ENCODE data around the gene CEL. TPM values are rescaled to one million over a fixed set of nuclear protein-coding genes. Genes with fewer than 3 reads are reported as not detected.
"Not testable (repeated sequence)": the region's sequence is repeated elsewhere in the genome, so short reads cannot be mapped to it uniquely, and the experiment has no call there.

Gene CEL
- total and polyA plus RNA-seq, 4 donors = 0.66 to 6.3 (median 0.86) TPM

DNA sequence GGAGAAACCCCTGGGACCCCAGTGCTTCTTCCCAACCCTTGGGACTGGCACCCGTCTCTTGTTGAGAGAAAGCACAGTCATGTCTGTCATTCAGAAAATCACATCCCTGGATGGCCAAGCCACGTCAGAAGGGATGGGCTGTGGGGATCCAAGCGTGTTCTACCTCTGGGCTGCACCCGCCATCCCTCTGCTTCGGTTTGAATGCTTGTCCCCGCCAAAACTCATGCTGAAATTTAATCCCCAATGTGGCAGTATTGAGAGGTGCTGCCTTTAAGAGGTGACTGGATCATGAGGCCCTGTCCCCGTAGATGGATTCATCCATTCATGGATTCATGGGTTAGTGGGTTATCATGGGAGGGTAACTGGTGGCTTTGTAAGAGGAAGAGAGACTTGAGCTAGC is 27.0 kb downstream of the CEL start:
- Histone ChIP-seq H3K27ac (ENCODE audit: low read depth in 1 of 2, low read length in 1 of 2) (no peak overlapping the region), H3K9ac (ENCODE audit: insufficient read depth in 1 of 2, low read length in 2 of 2) (no peak overlapping the region), H3K4me3 (no peak overlapping the region), H3K27me3 (ENCODE audit: control insufficient read depth in 3 of 3, insufficient read depth in 3 of 3, low read length in 2 of 3) (no peaks in the 10 kb centered on the region), H3K9me3 (ENCODE audit: control insufficient read depth in 4 of 4, insufficient read depth in 3 of 4, low read length in 3 of 4) (no peaks in the 10 kb centered on the region), H3K36me3 (ENCODE audit: control insufficient read depth in 4 of 4, insufficient read depth in 4 of 4, low read length in 4 of 4) (no peaks in the 10 kb centered on the region), H3K4me1 (ENCODE audit: control insufficient read depth in 5 of 5, insufficient read depth in 5 of 5, low read length in 5 of 5) (peaks cover 0 to 1% (median 0%) of the 10 kb centered on the region in 5 donors)
- ATAC-seq (ENCODE audit: insufficient read depth, low FRiP score) = no peak
- DNase-seq = no peak
- TF ChIP-seq CTCF (IDR thresholded peaks at IDR 0.05; ENCODE audit: control extremely low read depth, extremely low read depth) = no peak
- WGBS, 2 donors = 92 to 96% methylated on average over 7 of the region's 7 CpGs

- Histone ChIP-seq H3K36me3 (ENCODE audit: control insufficient read depth in 4 of 4, insufficient read depth in 4 of 4, low read length in 4 of 4) (no peaks in the 10 kb centered on the region), H3K4me3 (no peak overlapping the region), H3K27ac (ENCODE audit: low read depth in 1 of 2, low read length in 1 of 2) (no peak overlapping the region), H3K9me3 (ENCODE audit: control insufficient read depth in 4 of 4, insufficient read depth in 3 of 4, low read length in 3 of 4) (no peaks in the 10 kb centered on the region), H3K4me1 (ENCODE audit: control insufficient read depth in 5 of 5, insufficient read depth in 5 of 5, low read length in 5 of 5) (peaks cover 0 to 1% (median 0%) of the 10 kb centered on the region in 5 donors), H3K27me3 (ENCODE audit: control insufficient read depth in 3 of 3, insufficient read depth in 3 of 3, low read length in 2 of 3) (no peaks in the 10 kb centered on the region), H3K9ac (ENCODE audit: insufficient read depth in 1 of 2, low read length in 2 of 2) (no peak overlapping the region)
- ATAC-seq (ENCODE audit: insufficient read depth, low FRiP score) (no peak), DNase-seq (no peak)
- 84 to 88% methylated on average over 6 of the region's 6 CpGs for WGBS, 2 donors
- no peak for TF ChIP-seq CTCF (IDR thresholded peaks at IDR 0.05; ENCODE audit: control extremely low read depth, extremely low read depth)
Observed at GRCh38 chr9:133089271-133089671, 27.5 kb downstream of the CEL start.

GRCh38 chr9:133090187-133090586 is 28.4 kb downstream of the CEL start:
- Histone ChIP-seq H3K4me1 (ENCODE audit: control insufficient read depth in 5 of 5, insufficient read depth in 5 of 5, low read length in 5 of 5) (peaks cover 0 to 1% (median 0%) of the 10 kb centered on the region in 5 donors), H3K4me3 (no peak overlapping the region), H3K9ac (ENCODE audit: insufficient read depth in 1 of 2, low read length in 2 of 2) (no peak overlapping the region), H3K27ac (ENCODE audit: low read depth in 1 of 2, low read length in 1 of 2) (no peak overlapping the region), H3K27me3 (ENCODE audit: control insufficient read depth in 3 of 3, insufficient read depth in 3 of 3, low read length in 2 of 3) (no peaks in the 10 kb centered on the region), H3K36me3 (ENCODE audit: control insufficient read depth in 4 of 4, insufficient read depth in 4 of 4, low read length in 4 of 4) (no peaks in the 10 kb centered on the region), H3K9me3 (ENCODE audit: control insufficient read depth in 4 of 4, insufficient read depth in 3 of 4, low read length in 3 of 4) (no peaks in the 10 kb centered on the region)
- 70 to 86% methylated on average over 6 of the region's 6 CpGs for WGBS, 2 donors
- no peak for TF ChIP-seq CTCF (IDR thresholded peaks at IDR 0.05; ENCODE audit: control extremely low read depth, extremely low read depth)
- ATAC-seq (ENCODE audit: insufficient read depth, low FRiP score) (no peak), DNase-seq (no peak)

DNA sequence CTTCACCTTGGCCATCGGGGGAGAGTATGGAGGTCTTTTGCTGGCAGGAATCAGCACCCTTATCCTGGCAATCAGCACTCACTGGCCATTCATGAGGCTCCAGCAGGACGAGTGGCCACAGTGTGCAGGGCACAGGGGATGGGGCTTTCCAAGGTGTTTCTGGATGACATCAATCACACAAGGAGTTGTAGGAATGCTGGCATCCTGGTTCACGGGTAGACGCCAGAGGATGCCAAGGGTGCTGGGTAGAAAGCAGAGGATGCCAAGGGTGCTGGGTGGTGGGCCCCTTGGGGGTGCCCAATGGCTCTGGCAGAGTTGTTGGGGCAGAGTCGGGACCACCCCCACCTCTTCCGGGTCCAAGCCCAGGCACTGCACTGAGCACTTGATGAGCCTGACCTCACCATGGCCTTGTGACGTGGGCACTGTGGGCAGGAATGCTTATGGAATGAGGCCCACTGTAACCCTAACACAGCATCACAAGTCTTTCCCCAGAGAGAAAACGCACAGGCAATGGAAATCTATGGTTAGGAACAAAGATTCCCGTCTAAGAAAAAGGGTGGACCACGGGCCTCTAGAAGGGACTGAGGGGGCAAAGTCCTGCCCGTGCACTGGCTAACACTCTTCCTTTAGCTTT is 29.1 kb downstream of the CEL start:
- no peak for TF ChIP-seq CTCF (IDR thresholded peaks at IDR 0.05; ENCODE audit: control extremely low read depth, extremely low read depth)
- ATAC-seq (ENCODE audit: insufficient read depth, low FRiP score) = no peak
- Histone ChIP-seq H3K9me3 (ENCODE audit: control insufficient read depth in 4 of 4, insufficient read depth in 3 of 4, low read length in 3 of 4) (peaks cover 0 to 4% (median under 1%) of the 10 kb centered on the region in 4 donors), H3K9ac (ENCODE audit: insufficient read depth in 1 of 2, low read length in 2 of 2) (no peak overlapping the region), H3K4me3 (no peak overlapping the region), H3K36me3 (ENCODE audit: control insufficient read depth in 4 of 4, insufficient read depth in 4 of 4, low read length in 4 of 4) (peaks cover 0 to 2% (median 0%) of the 10 kb centered on the region in 4 donors), H3K27me3 (ENCODE audit: control insufficient read depth in 3 of 3, insufficient read depth in 3 of 3, low read length in 2 of 3) (no peaks in the 10 kb centered on the region), H3K4me1 (ENCODE audit: control insufficient read depth in 5 of 5, insufficient read depth in 5 of 5, low read length in 5 of 5) (peaks cover 0 to 1% (median 0%) of the 10 kb centered on the region in 5 donors), H3K27ac (ENCODE audit: low read depth in 1 of 2, low read length in 1 of 2) (no peak overlapping the region)
- DNase-seq = no peak
- 80 to 84% methylated on average over 11 of the region's 11 CpGs for WGBS, 2 donors

- H3K9ac ChIP-seq (ENCODE audit: insufficient read depth in 1 of 2, low read length in 2 of 2); H3K27me3 ChIP-seq (ENCODE audit: control insufficient read depth in 3 of 3, insufficient read depth in 3 of 3, low read length in 2 of 3); ATAC-seq (ENCODE audit: insufficient read depth, low FRiP score); H3K4me3 ChIP-seq; H3K4me1 ChIP-seq (ENCODE audit: control insufficient read depth in 5 of 5, insufficient read depth in 5 of 5, low read length in 5 of 5); DNase-seq; H3K27ac ChIP-seq (ENCODE audit: low read depth in 1 of 2, low read length in 1 of 2); H3K9me3 ChIP-seq (ENCODE audit: control insufficient read depth in 4 of 4, insufficient read depth in 3 of 4, low read length in 3 of 4): not testable (repeated sequence)
- H3K36me3 ChIP-seq (ENCODE audit: control insufficient read depth in 4 of 4, insufficient read depth in 4 of 4, low read length in 4 of 4) = peaks cover 17 to 30% (median 19%) of the 10 kb centered on the region in 4 donors
- 86 to 87% methylated on average over 4 of the region's 4 CpGs for WGBS, 2 donors
Observed at GRCh38 chr9:133094351-133094750, 32.6 kb downstream of the CEL start.

All from lung (tissue), 12 donors.